SH-SY5Y (cell line): Measurements from ENCODE around the gene FOXA3.

Source experiments
- GATA2 ChIP-seq: IDR thresholded peaks from 2 replicates; pipeline ENCODE4 v1.6.1; 2011; ENCODE audit warnings: mild to moderate bottlenecking, low read depth, low read length
- GATA3 ChIP-seq: IDR thresholded peaks from 2 replicates; pipeline ENCODE4 v1.6.1; 2011; ENCODE audit warnings: low read depth, mild to moderate bottlenecking, low read length, moderate library complexity

Gene FOXA3

GRCh38 chr19:45876411-45877197, 12.5 kb downstream of the FOXA3 start:
- TF ChIP-seq GATA2 (no peak), GATA3 (no peak)

- TF ChIP-seq GATA3: no peak
- no peak for TF ChIP-seq GATA2
Observed at GRCh38 chr19:45878043-45878794, 14.1 kb downstream of the FOXA3 start.

GRCh38 chr19:45879055-45879454, 14.9 kb downstream of the FOXA3 start:
- no peak for TF ChIP-seq GATA3

GRCh38 chr19:45879971-45880370, 15.8 kb downstream of the FOXA3 start:
- TF ChIP-seq GATA3 (no peak), GATA2 (no peak)

GRCh38 chr19:45881082-45881908, 17.2 kb downstream of the FOXA3 start:
- no peak for TF ChIP-seq GATA2
- no peak for TF ChIP-seq GATA3

GRCh38 chr19:45881909-45882528, 17.9 kb downstream of the FOXA3 start:
- no peak for TF ChIP-seq GATA2
- no peak for TF ChIP-seq GATA3

GRCh38 chr19:45882652-45883585, 18.8 kb downstream of the FOXA3 start:
- TF ChIP-seq GATA3: no peak
- TF ChIP-seq GATA2: no peak

- no peak for TF ChIP-seq GATA2
- TF ChIP-seq GATA3: no peak
Observed at GRCh38 chr19:45883586-45883880, 19.4 kb downstream of the FOXA3 start.

- TF ChIP-seq GATA2 (no peak), GATA3 (no peak)
Observed at GRCh38 chr19:45883881-45884681, 20.0 kb downstream of the FOXA3 start.

GRCh38 chr19:45884682-45885555, 20.8 kb downstream of the FOXA3 start:
- TF ChIP-seq GATA2: no peak
- no peak for TF ChIP-seq GATA3
